Measurements from ENCODE around the gene CEP97.

Gene CEP97

DNA sequence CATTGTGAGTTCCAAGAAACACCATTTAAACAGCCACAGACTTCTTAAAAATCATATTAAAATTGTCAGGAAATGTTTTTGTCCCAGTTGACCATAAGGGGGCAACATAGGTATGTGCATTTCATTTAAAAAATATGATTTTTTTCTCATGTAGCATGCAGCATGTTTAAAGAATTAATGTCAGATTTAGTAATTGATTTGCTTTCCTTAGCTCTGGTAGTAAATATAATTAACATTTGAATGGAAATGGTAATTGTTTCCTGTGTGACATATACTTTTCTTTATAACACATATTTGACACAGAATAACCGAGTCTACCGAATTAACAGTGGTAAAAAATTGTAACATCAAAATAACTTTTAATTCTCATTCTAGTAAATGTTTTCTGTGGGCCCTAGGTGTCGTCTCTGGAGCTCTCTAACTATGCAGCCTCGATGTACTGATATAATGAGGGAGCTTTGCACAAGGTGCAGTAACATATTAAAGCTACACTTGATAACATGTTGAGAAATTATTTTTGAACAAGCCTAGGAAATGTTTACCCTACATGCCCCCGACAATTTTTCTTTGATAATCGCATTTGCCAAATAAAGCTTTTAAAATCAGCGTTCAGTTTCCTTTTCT, 89.5 kb downstream of the CEP97 start:
- DNase-seq (ENCODE audit: low spot score): peak; percentile 58

DNA sequence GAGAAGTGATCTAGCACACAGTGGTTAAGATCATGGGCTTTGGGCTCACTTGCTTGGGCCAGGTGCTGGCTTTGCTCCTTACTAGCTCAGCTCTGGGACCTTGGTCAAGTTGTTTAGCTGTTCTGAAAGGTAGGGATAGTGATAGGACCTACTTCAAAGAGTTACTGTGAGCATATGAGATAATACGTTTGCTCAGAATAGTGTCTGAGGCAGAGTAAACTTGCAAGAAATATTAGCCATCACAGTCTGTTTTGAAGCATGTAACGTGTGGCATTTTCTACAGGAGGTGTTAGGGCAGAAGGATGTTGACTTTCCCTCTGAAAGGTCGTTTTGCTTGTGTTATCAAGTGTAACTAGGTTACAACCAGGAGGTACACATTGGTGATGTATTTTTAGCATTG, 90.4 kb downstream of the CEP97 start:
- DNase-seq (ENCODE audit: low spot score): peak; percentile 25

- DNase-seq (ENCODE audit: low spot score): no peak
These were observed 92.1 kb downstream of the CEP97 start for GRCh38 chr3:101816215-101817149.

GRCh38 chr3:101817992-101818391, 93.6 kb downstream of the CEP97 start:
- peak; percentile 34 for DNase-seq (ENCODE audit: low spot score)

- DNase-seq (ENCODE audit: low spot score): no peak
These were observed 95.3 kb downstream of the CEP97 start for GRCh38 chr3:101819649-101820206.
